ENCODE data around the gene IQGAP1.

DNA sequence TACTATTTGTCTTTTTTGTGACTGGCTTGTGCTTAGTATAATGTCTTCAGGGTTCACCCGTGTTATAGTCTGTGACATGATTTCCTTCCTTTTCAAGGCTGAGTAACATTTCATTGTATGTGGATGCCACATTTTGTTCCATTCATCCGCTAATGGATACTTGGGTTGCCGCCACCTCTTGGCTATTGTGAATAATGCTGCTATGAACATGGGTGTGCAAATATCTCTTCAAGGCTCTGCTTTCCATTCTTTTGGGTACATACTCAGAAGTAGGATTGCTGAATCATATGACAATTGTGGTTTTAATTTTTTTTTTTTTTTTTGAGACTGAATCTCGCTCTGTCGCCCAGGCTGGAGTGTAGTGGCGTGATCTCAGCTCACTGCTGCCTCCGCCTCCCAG lies 157.1 kb downstream of the IQGAP1 start:
- TF ChIP-seq, protein P1, sequence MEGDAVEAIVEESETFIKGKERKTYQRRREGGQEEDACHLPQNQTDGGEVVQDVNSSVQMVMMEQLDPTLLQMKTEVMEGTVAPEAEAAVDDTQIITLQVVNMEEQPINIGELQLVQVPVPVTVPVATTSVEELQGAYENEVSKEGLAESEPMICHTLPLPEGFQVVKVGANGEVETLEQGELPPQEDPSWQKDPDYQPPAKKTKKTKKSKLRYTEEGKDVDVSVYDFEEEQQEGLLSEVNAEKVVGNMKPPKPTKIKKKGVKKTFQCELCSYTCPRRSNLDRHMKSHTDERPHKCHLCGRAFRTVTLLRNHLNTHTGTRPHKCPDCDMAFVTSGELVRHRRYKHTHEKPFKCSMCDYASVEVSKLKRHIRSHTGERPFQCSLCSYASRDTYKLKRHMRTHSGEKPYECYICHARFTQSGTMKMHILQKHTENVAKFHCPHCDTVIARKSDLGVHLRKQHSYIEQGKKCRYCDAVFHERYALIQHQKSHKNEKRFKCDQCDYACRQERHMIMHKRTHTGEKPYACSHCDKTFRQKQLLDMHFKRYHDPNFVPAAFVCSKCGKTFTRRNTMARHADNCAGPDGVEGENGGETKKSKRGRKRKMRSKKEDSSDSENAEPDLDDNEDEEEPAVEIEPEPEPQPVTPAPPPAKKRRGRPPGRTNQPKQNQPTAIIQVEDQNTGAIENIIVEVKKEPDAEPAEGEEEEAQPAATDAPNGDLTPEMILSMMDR (IDR thresholded peaks at IDR 0.05) = no peak
- TF ChIP-seq POLR2A (IDR thresholded peaks at IDR 0.05) = no peak
